A549 (cell line): ENCODE data around the gene PRRX2.

Source experiments
- HES2 ChIP-seq: fragments of >200 bp; sonication (Bioruptor Twin); formaldehyde crosslinking; IDR thresholded peaks from 2 replicates; pipeline ENCODE4 v1.6.1; 2016
- JUN ChIP-seq, 2 experiments: fragments of >200 bp; sonication (Bioruptor Twin); formaldehyde crosslinking; IDR thresholded peaks; 2 replicates in 1 of 2; 3 replicates in 1 of 2; pipeline ENCODE4 v1.6.1; 2016 to 2017
- MAFK ChIP-seq: fragments of 450-650 bp; IDR thresholded peaks from 2 replicates; pipeline ENCODE4 v1.6.1; 2014; ENCODE audit not compliant: partially characterized antibody
- NPAS2 ChIP-seq: fragments of 250-450 bp; sonication (Bioruptor Pico); IDR thresholded peaks from 2 replicates; pipeline ENCODE4 v1.8.0; 2022; ENCODE audit warnings: mild to moderate bottlenecking, moderate library complexity, borderline replicate concordance
- PHF8 ChIP-seq: fragments of 200-600 bp; sonication (generic); IDR thresholded peaks from 2 replicates; pipeline ENCODE4 v1.6.1; 2016; ENCODE audit warnings: low read depth, mild to moderate bottlenecking, antibody characterized with exemption, moderate library complexity, borderline replicate concordance
- POLR2A ChIP-seq: IDR thresholded peaks from 2 replicates; pipeline ENCODE4 v1.6.1; 2012; ENCODE audit warnings: mild to moderate bottlenecking, low read length
- REST ChIP-seq: fragments of 200-600 bp; sonication (generic); IDR thresholded peaks from 2 replicates; pipeline ENCODE4 v1.6.1; 2016; ENCODE audit warnings: antibody characterized with exemption, mild to moderate bottlenecking, moderate library complexity
- TF ChIP-seq, protein P1 (sequence below): fragments of >200 bp; sonication (Bioruptor Twin); formaldehyde crosslinking; IDR thresholded peaks from 3 replicates; pipeline ENCODE4 v1.5.1; 2016
- TF ChIP-seq, protein P2 (sequence below): fragments of 450-650 bp; IDR thresholded peaks from 2 replicates; pipeline ENCODE4 v1.6.1; 2014; ENCODE audit warnings: antibody characterized with exemption

DNA sequence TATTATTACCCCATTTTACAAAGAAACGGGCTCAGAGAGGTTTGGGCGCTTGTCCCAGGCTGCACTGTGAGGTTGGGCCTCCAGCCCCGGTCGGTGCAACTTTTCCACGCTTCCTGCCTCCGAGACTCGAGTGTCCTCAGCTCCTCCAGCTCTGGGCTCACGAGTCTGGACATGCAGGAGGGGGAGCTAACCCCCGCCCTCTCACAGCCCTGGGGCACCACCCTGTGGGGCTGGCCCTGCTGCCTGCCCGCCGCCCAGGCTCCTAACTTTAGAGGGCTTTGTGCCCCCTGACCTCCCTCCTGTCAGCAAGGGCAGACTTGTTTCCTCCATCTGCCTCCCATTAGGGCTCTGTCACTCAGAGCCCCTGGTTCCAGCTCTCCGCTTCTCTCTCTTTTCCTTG, 19.2 kb upstream of the PRRX2 start:
- TF ChIP-seq, protein P1, sequence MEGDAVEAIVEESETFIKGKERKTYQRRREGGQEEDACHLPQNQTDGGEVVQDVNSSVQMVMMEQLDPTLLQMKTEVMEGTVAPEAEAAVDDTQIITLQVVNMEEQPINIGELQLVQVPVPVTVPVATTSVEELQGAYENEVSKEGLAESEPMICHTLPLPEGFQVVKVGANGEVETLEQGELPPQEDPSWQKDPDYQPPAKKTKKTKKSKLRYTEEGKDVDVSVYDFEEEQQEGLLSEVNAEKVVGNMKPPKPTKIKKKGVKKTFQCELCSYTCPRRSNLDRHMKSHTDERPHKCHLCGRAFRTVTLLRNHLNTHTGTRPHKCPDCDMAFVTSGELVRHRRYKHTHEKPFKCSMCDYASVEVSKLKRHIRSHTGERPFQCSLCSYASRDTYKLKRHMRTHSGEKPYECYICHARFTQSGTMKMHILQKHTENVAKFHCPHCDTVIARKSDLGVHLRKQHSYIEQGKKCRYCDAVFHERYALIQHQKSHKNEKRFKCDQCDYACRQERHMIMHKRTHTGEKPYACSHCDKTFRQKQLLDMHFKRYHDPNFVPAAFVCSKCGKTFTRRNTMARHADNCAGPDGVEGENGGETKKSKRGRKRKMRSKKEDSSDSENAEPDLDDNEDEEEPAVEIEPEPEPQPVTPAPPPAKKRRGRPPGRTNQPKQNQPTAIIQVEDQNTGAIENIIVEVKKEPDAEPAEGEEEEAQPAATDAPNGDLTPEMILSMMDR: no peak
- TF ChIP-seq NPAS2 (CRISPR knock-in tag) (no peak), MAFK (no peak), JUN (IDR thresholded peaks at IDR 0.05) (no peak), REST (no peak), PHF8 (no peak), HES2 (no peak), POLR2A (no peak)
- TF ChIP-seq, protein P2, sequence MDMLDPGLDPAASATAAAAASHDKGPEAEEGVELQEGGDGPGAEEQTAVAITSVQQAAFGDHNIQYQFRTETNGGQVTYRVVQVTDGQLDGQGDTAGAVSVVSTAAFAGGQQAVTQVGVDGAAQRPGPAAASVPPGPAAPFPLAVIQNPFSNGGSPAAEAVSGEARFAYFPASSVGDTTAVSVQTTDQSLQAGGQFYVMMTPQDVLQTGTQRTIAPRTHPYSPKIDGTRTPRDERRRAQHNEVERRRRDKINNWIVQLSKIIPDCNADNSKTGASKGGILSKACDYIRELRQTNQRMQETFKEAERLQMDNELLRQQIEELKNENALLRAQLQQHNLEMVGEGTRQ: no peak
